ENCODE measurements around the gene NTN5.
"Not testable (repeated sequence)": the region's sequence is repeated elsewhere in the genome, so short reads cannot be mapped to it uniquely, and the experiment has no call there.

NTN5 gene

GRCh38 chr19:48689449-48689848 is 16.6 kb upstream of the NTN5 start:
- Histone ChIP-seq H3K9ac (ENCODE audit: low read depth, low read length) (no peak overlapping the region), H3K4me3 (ENCODE audit: low read length) (no peak overlapping the region), H3K9me3 (ENCODE audit: insufficient read depth, low read depth, low read length) (no peaks in the 10 kb centered on the region), H3K4me1 (ENCODE audit: insufficient read depth, low read length) (no peaks in the 10 kb centered on the region), H3K36me3 (ENCODE audit: insufficient read depth, low read depth, low read length) (no peaks in the 10 kb centered on the region), H3K27me3 (ENCODE audit: insufficient read depth, low read length) (no peaks in the 10 kb centered on the region), H3K27ac (ENCODE audit: low read length) (no peak overlapping the region)

- Histone ChIP-seq H3K4me1 (ENCODE audit: insufficient read depth, low read length) (no peaks in the 10 kb centered on the region), H3K27me3 (ENCODE audit: insufficient read depth, low read length) (no peaks in the 10 kb centered on the region), H3K4me3 (ENCODE audit: low read length) (no peak overlapping the region), H3K9me3 (ENCODE audit: insufficient read depth, low read depth, low read length) (no peaks in the 10 kb centered on the region), H3K9ac (ENCODE audit: low read depth, low read length) (no peak overlapping the region), H3K27ac (ENCODE audit: low read length) (no peak overlapping the region), H3K36me3 (ENCODE audit: insufficient read depth, low read depth, low read length) (no peaks in the 10 kb centered on the region)
Measured at GRCh38 chr19:48687776-48688175, 15.0 kb upstream of the NTN5 start.

GRCh38 chr19:48686637-48687036 is 13.8 kb upstream of the NTN5 start:
- H3K4me1 ChIP-seq (ENCODE audit: insufficient read depth, low read length); H3K36me3 ChIP-seq (ENCODE audit: insufficient read depth, low read depth, low read length); H3K27ac ChIP-seq (ENCODE audit: low read length); H3K4me3 ChIP-seq (ENCODE audit: low read length); H3K9ac ChIP-seq (ENCODE audit: low read depth, low read length); H3K27me3 ChIP-seq (ENCODE audit: insufficient read depth, low read length); H3K9me3 ChIP-seq (ENCODE audit: insufficient read depth, low read depth, low read length): not testable (repeated sequence)

- no peaks in the 10 kb centered on the region for H3K36me3 ChIP-seq (ENCODE audit: insufficient read depth, low read depth, low read length)
- H3K4me3 ChIP-seq (ENCODE audit: low read length): no peak overlapping the region
- no peaks in the 10 kb centered on the region for H3K27me3 ChIP-seq (ENCODE audit: insufficient read depth, low read length)
- no peak overlapping the region for H3K27ac ChIP-seq (ENCODE audit: low read length)
- H3K4me1 ChIP-seq (ENCODE audit: insufficient read depth, low read length): no peaks in the 10 kb centered on the region
- no peak overlapping the region for H3K9ac ChIP-seq (ENCODE audit: low read depth, low read length)
- no peaks in the 10 kb centered on the region for H3K9me3 ChIP-seq (ENCODE audit: insufficient read depth, low read depth, low read length)
Measured at GRCh38 chr19:48686088-48686487, 13.3 kb upstream of the NTN5 start.

GRCh38 chr19:48685583-48685982 is 12.8 kb upstream of the NTN5 start:
- Histone ChIP-seq H3K27ac (ENCODE audit: low read length) (no peak overlapping the region), H3K4me1 (ENCODE audit: insufficient read depth, low read length) (no peaks in the 10 kb centered on the region)

GRCh38 chr19:48683349-48683748 is 10.5 kb upstream of the NTN5 start:
- H3K9ac ChIP-seq (ENCODE audit: low read depth, low read length): no peak overlapping the region
- no peak overlapping the region for H3K27ac ChIP-seq (ENCODE audit: low read length)
- H3K36me3 ChIP-seq (ENCODE audit: insufficient read depth, low read depth, low read length): no peaks in the 10 kb centered on the region
- no peaks in the 10 kb centered on the region for H3K27me3 ChIP-seq (ENCODE audit: insufficient read depth, low read length)
- no peak overlapping the region for H3K4me3 ChIP-seq (ENCODE audit: low read length)
- H3K4me1 ChIP-seq (ENCODE audit: insufficient read depth, low read length): no peaks in the 10 kb centered on the region
- no peaks in the 10 kb centered on the region for H3K9me3 ChIP-seq (ENCODE audit: insufficient read depth, low read depth, low read length)

More at GRCh38 chr19:48685583-48685982, 12.8 kb upstream of the NTN5 start:
- Histone ChIP-seq H3K36me3 (ENCODE audit: insufficient read depth, low read depth, low read length) (no peaks in the 10 kb centered on the region), H3K27me3 (ENCODE audit: insufficient read depth, low read length) (no peaks in the 10 kb centered on the region), H3K9ac (ENCODE audit: low read depth, low read length) (no peak overlapping the region), H3K9me3 (ENCODE audit: insufficient read depth, low read depth, low read length) (no peaks in the 10 kb centered on the region), H3K4me3 (ENCODE audit: low read length) (no peak overlapping the region)

GRCh38 chr19:48681127-48681470 is 8.3 kb upstream of the NTN5 start:
- H3K36me3 ChIP-seq (ENCODE audit: insufficient read depth, low read depth, low read length): no peaks in the 10 kb centered on the region
- H3K9ac ChIP-seq (ENCODE audit: low read depth, low read length): no peak overlapping the region
- no peak overlapping the region for H3K4me3 ChIP-seq (ENCODE audit: low read length)
- no peak overlapping the region for H3K27ac ChIP-seq (ENCODE audit: low read length)
- H3K4me1 ChIP-seq (ENCODE audit: insufficient read depth, low read length): no peaks in the 10 kb centered on the region
- no peaks in the 10 kb centered on the region for H3K9me3 ChIP-seq (ENCODE audit: insufficient read depth, low read depth, low read length)
- no peaks in the 10 kb centered on the region for H3K27me3 ChIP-seq (ENCODE audit: insufficient read depth, low read length)

GRCh38 chr19:48680436-48681126 is 7.8 kb upstream of the NTN5 start:
- H3K9me3 ChIP-seq (ENCODE audit: insufficient read depth, low read depth, low read length): no peaks in the 10 kb centered on the region
- no peak overlapping the region for H3K27ac ChIP-seq (ENCODE audit: low read length)
- no peak overlapping the region for H3K4me3 ChIP-seq (ENCODE audit: low read length)
- no peaks in the 10 kb centered on the region for H3K27me3 ChIP-seq (ENCODE audit: insufficient read depth, low read length)
- H3K4me1 ChIP-seq (ENCODE audit: insufficient read depth, low read length): no peaks in the 10 kb centered on the region
- no peaks in the 10 kb centered on the region for H3K36me3 ChIP-seq (ENCODE audit: insufficient read depth, low read depth, low read length)
- no peak overlapping the region for H3K9ac ChIP-seq (ENCODE audit: low read depth, low read length)

- not testable (repeated sequence) for H3K4me1 ChIP-seq (ENCODE audit: insufficient read depth, low read length); H3K36me3 ChIP-seq (ENCODE audit: insufficient read depth, low read depth, low read length); H3K9ac ChIP-seq (ENCODE audit: low read depth, low read length); H3K4me3 ChIP-seq (ENCODE audit: low read length); H3K9me3 ChIP-seq (ENCODE audit: insufficient read depth, low read depth, low read length); H3K27ac ChIP-seq (ENCODE audit: low read length); H3K27me3 ChIP-seq (ENCODE audit: insufficient read depth, low read length)
Measured at GRCh38 chr19:48680006-48680405, 7.2 kb upstream of the NTN5 start.

GRCh38 chr19:48678201-48678600 is 5.4 kb upstream of the NTN5 start:
- Histone ChIP-seq H3K36me3 (ENCODE audit: insufficient read depth, low read depth, low read length) (no peaks in the 10 kb centered on the region), H3K27me3 (ENCODE audit: insufficient read depth, low read length) (peaks cover 19% of the 10 kb centered on the region), H3K27ac (ENCODE audit: low read length) (no peak overlapping the region), H3K4me1 (ENCODE audit: insufficient read depth, low read length) (peaks cover 14% of the 10 kb centered on the region; the same call in 1 of the 2 replicates), H3K9me3 (ENCODE audit: insufficient read depth, low read depth, low read length) (no peaks in the 10 kb centered on the region), H3K4me3 (ENCODE audit: low read length) (no peak overlapping the region), H3K9ac (ENCODE audit: low read depth, low read length) (no peak overlapping the region)

- H3K27ac ChIP-seq (ENCODE audit: low read length): no peak overlapping the region
- H3K27me3 ChIP-seq (ENCODE audit: insufficient read depth, low read length): peaks cover 19% of the 10 kb centered on the region
- H3K4me3 ChIP-seq (ENCODE audit: low read length): no peak overlapping the region
- H3K9me3 ChIP-seq (ENCODE audit: insufficient read depth, low read depth, low read length): no peaks in the 10 kb centered on the region
- no peak overlapping the region for H3K9ac ChIP-seq (ENCODE audit: low read depth, low read length)
- H3K36me3 ChIP-seq (ENCODE audit: insufficient read depth, low read depth, low read length): no peaks in the 10 kb centered on the region
- peaks cover 14% of the 10 kb centered on the region; the same call in 1 of the 2 replicates for H3K4me1 ChIP-seq (ENCODE audit: insufficient read depth, low read length)
Measured at GRCh38 chr19:48676887-48677286, 4.1 kb upstream of the NTN5 start.

GRCh38 chr19:48676487-48676886 is 3.7 kb upstream of the NTN5 start:
- Histone ChIP-seq H3K27ac (ENCODE audit: low read length) (no peak overlapping the region), H3K36me3 (ENCODE audit: insufficient read depth, low read depth, low read length) (no peaks in the 10 kb centered on the region), H3K27me3 (ENCODE audit: insufficient read depth, low read length) (peaks cover 19% of the 10 kb centered on the region), H3K9ac (ENCODE audit: low read depth, low read length) (no peak overlapping the region), H3K9me3 (ENCODE audit: insufficient read depth, low read depth, low read length) (no peaks in the 10 kb centered on the region), H3K4me1 (ENCODE audit: insufficient read depth, low read length) (peaks cover 14% of the 10 kb centered on the region; the same call in 1 of the 2 replicates), H3K4me3 (ENCODE audit: low read length) (no peak overlapping the region)

All from iPS-20b (cell line).